HL-60 (cell line): ENCODE data around the gene PRDM16.

Experiments
- DNase-seq, 2 experiments: peaks; one replicate each; pipeline ENCODE4 v3.0.0-alpha.2; 2010 to 2020; ENCODE audit warnings: low read depth in 1 of 2, low spot score in 1 of 2
- H3K27ac ChIP-seq: fragments of 250-450 bp; sonication (Bioruptor Pico); replicated peaks from 2 replicates; pipeline ENCODE4 v1.5.1; 2020; ENCODE audit warnings: mild to moderate bottlenecking, moderate library complexity
- H3K27me3 ChIP-seq: fragments of 250-450 bp; sonication (Bioruptor Pico); 2 replicates; pipeline ENCODE4 v1.5.1; 2021; ENCODE audit warnings: mild to moderate bottlenecking, moderate library complexity; ENCODE audit not compliant: insufficient read depth, poor library complexity, severe bottlenecking
- H3K4me3 ChIP-seq: replicated peaks from 2 replicates; pipeline ENCODE4 v1.5.1; 2011; ENCODE audit warnings: mild to moderate bottlenecking, control low read depth, low read length; ENCODE audit not compliant: insufficient read depth
- CTCF ChIP-seq: IDR thresholded peaks from one replicate; pipeline ENCODE4 v1.5.1; 2011; ENCODE audit warnings: low read length, control low read depth, inconsistent platforms; ENCODE audit not compliant: insufficient read depth
- GABPA ChIP-seq: IDR thresholded peaks from 2 replicates; pipeline ENCODE4 v1.6.1; 2012; ENCODE audit warnings: low read depth
- POLR2AphosphoS5 ChIP-seq: IDR thresholded peaks from 2 replicates; pipeline ENCODE4 v1.6.1; 2012; ENCODE audit warnings: low read depth
- REST ChIP-seq: IDR thresholded peaks from 2 replicates; pipeline ENCODE4 v1.6.1; 2012; ENCODE audit warnings: low read depth; ENCODE audit not compliant: insufficient replicate concordance
- SPI1 ChIP-seq: IDR thresholded peaks from 2 replicates; pipeline ENCODE4 v1.6.1; 2012; ENCODE audit warnings: low read depth, mild to moderate bottlenecking, borderline replicate concordance

PRDM16 gene

GRCh38 chr1:3267550-3268270 is 198.7 kb downstream of the PRDM16 start:
- DNase-seq = no peak
- no peak for TF ChIP-seq POLR2AphosphoS5

GRCh38 chr1:3268281-3268680 is 199.3 kb downstream of the PRDM16 start:
- H3K27me3 ChIP-seq = no peaks in the 10 kb centered on the region
- H3K27ac ChIP-seq = no peak overlapping the region
- H3K4me3 ChIP-seq = no peak overlapping the region
- no peak for DNase-seq
- TF ChIP-seq GABPA = no peak
- TF ChIP-seq POLR2AphosphoS5 = no peak
- no peak for TF ChIP-seq SPI1
- TF ChIP-seq CTCF = no peak
- no peak for TF ChIP-seq REST

More at GRCh38 chr1:3267550-3268270, 198.7 kb downstream of the PRDM16 start:
- Histone ChIP-seq H3K27me3 (no peaks in the 10 kb centered on the region), H3K4me3 (no peak overlapping the region), H3K27ac (no peak overlapping the region)

- Histone ChIP-seq H3K4me3 (no peak overlapping the region), H3K27ac (no peak overlapping the region), H3K27me3 (no peaks in the 10 kb centered on the region)
- TF ChIP-seq CTCF = no peak
- TF ChIP-seq REST = no peak
- no peak for TF ChIP-seq GABPA
- no peak for TF ChIP-seq POLR2AphosphoS5
- no peak for TF ChIP-seq SPI1
- DNase-seq = no peak
Measured at GRCh38 chr1:3270403-3271245, 201.6 kb downstream of the PRDM16 start.

GRCh38 chr1:3271866-3272265 is 202.9 kb downstream of the PRDM16 start:
- DNase-seq = no peak
- H3K4me3 ChIP-seq = no peak overlapping the region
- no peaks in the 10 kb centered on the region for H3K27me3 ChIP-seq
- H3K27ac ChIP-seq = no peak overlapping the region
- TF ChIP-seq POLR2AphosphoS5 (no peak), GABPA (no peak), REST (no peak), CTCF (no peak), SPI1 (no peak)
